Fibroblast of gingiva (primary cell): ENCODE results near the gene ALKBH1.
"Not testable (repeated sequence)": the region's sequence is repeated elsewhere in the genome, so short reads cannot be mapped to it uniquely, and the experiment has no call there.

Experiments used
- DNase-seq: peaks from one replicate; pipeline ENCODE4 v3.0.0-alpha.2; 2011; ENCODE audit warnings: low read depth

The ALKBH1 gene

GRCh38 chr14:77673193-77673592 is 34.6 kb downstream of the ALKBH1 start:
- no peak for DNase-seq

GRCh38 chr14:77667331-77667730 is 40.5 kb downstream of the ALKBH1 start:
- no peak for DNase-seq

GRCh38 chr14:77663293-77663692 is 44.5 kb downstream of the ALKBH1 start:
- no peak for DNase-seq

GRCh38 chr14:77661562-77661961 is 46.3 kb downstream of the ALKBH1 start:
- not testable (repeated sequence) for DNase-seq

- DNase-seq, result peak; percentile 50
These were observed 47.1 kb downstream of the ALKBH1 start for GRCh38 chr14:77660754-77661153.

- DNase-seq, result peak; percentile 53
These were observed 48.0 kb downstream of the ALKBH1 start for GRCh38 chr14:77659831-77660230.

GRCh38 chr14:77657280-77657679 is 50.5 kb downstream of the ALKBH1 start:
- DNase-seq, result no peak

- DNase-seq, result no peak
These were observed 53.8 kb downstream of the ALKBH1 start for GRCh38 chr14:77654001-77654441.

- DNase-seq, result peak; percentile 68
These were observed 58.5 kb downstream of the ALKBH1 start for GRCh38 chr14:77649326-77649725.

- no peak for DNase-seq
These were observed 59.2 kb downstream of the ALKBH1 start for GRCh38 chr14:77648520-77649200.

GRCh38 chr14:77647853-77648252 is 60.0 kb downstream of the ALKBH1 start:
- DNase-seq, result no peak

GRCh38 chr14:77646907-77647306 is 60.9 kb downstream of the ALKBH1 start:
- no peak for DNase-seq

- no peak for DNase-seq
These were observed 62.1 kb downstream of the ALKBH1 start for GRCh38 chr14:77645520-77646230.

- DNase-seq, result no peak
These were observed 65.4 kb downstream of the ALKBH1 start for GRCh38 chr14:77642407-77642806.

- peak; percentile 50 for DNase-seq
These were observed 66.1 kb downstream of the ALKBH1 start for GRCh38 chr14:77641534-77642341.

GRCh38 chr14:77640756-77641533 is 66.9 kb downstream of the ALKBH1 start:
- DNase-seq, result no peak

- DNase-seq, result no peak
These were observed 69.1 kb downstream of the ALKBH1 start for GRCh38 chr14:77638771-77639171.

GRCh38 chr14:77635869-77636268 is 72.0 kb downstream of the ALKBH1 start:
- not testable (repeated sequence) for DNase-seq

GRCh38 chr14:77635466-77635865 is 72.4 kb downstream of the ALKBH1 start:
- DNase-seq, result not testable (repeated sequence)

GRCh38 chr14:77630111-77630510 is 77.7 kb downstream of the ALKBH1 start:
- no peak for DNase-seq

GRCh38 chr14:77625360-77625759 is 82.5 kb downstream of the ALKBH1 start:
- DNase-seq, result no peak

- DNase-seq, result no peak
These were observed 84.6 kb downstream of the ALKBH1 start for GRCh38 chr14:77623201-77623600.
